Uterus (tissue), 2 donors: Measurements from ENCODE around the gene TNFRSF11A.

Experiments
- CTCF ChIP-seq, 4 experiments: fragments of 200-600 bp in 2 of 4; fragments of 450-650 bp in 2 of 4; sonication (generic) in 2 of 4; IDR thresholded peaks; one replicate each; pipeline ENCODE4 v1.5.1; 2016 to 2019; ENCODE audit warnings: antibody characterized with exemption in 4 of 4, mild to moderate bottlenecking in 2 of 4, moderate library complexity in 1 of 4
- POLR2A ChIP-seq, 2 donors: fragments of 450-650 bp; IDR thresholded peaks; one replicate each; pipeline ENCODE4 v1.6.1; 2016; ENCODE audit warnings: antibody characterized with exemption in 2 of 2, mild to moderate bottlenecking in 1 of 2, moderate library complexity in 1 of 2

- TF ChIP-seq POLR2A (IDR thresholded peaks at IDR 0.05) (no peak), CTCF (IDR thresholded peaks at IDR 0.05) (no peak)
Measured at GRCh38 chr18:62318228-62319180, 6.6 kb upstream of the TNFRSF11A start.
